ENCODE measurements around the gene DHX35. TPM values are rescaled to one million over a fixed set of nuclear protein-coding genes. Genes with fewer than 3 reads are reported as not detected.

Gene DHX35
- total and polyA plus RNA-seq, 10 of the 15 experiments (the other 5 are each of a cell fraction or from before 2014, with no cell fraction given) = 4.3 to 21.6 (median 14.9) TPM

DNA sequence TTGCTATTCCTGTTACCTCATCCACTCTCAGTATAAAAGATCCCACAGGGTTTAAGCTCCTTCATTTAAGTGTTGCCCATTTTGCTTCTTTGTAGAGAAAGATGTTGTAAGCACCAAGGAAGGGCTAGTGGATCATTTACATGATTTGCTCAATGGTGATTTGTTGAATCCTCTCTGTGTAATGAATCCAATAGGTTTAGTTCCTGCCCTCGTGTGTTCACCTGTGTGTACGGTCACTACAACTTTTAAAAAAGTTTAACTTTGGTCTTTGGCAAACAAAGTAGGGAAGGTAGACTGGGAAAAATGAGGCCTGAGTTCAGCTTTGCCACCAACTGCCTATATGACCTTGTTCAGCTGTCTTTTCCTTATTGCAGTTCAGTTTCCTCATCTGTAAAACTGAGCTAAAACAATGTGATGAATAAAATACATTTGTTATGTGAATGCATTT lies 51.5 kb downstream of the DHX35 start:
- Histone ChIP-seq H3K9me3 (replicated peaks; ENCODE audit: control insufficient read depth, insufficient read depth, low read length) (peaks cover 16% of the 10 kb centered on the region), H3K79me2 (ENCODE audit: control insufficient read depth, insufficient read depth, low read length) (no peaks in the 10 kb centered on the region), H2AFZ (ENCODE audit: control insufficient read depth, low read depth, low read length) (no peak overlapping the region), H3K4me3 (no peak overlapping the region), H3K4me2 (ENCODE audit: control insufficient read depth, insufficient read depth) (no peak overlapping the region), H3K27me3 (replicated peaks in 1 of 2; ENCODE audit: control insufficient read depth in 2 of 2, insufficient read depth in 2 of 2, low read length in 1 of 2) (no peaks in the 10 kb centered on the region), H3K9ac (ENCODE audit: control insufficient read depth, insufficient read depth, low read length) (no peak overlapping the region), H4K20me1 (ENCODE audit: control insufficient read depth, insufficient read depth) (no peaks in the 10 kb centered on the region), H3K36me3 (ENCODE audit: control insufficient read depth in 2 of 2, insufficient read depth in 2 of 2, low read length in 1 of 2) (peaks cover 9 to 27% of the 10 kb centered on the region in 2 experiments), H3K4me1 (ENCODE audit: control insufficient read depth, insufficient read depth, low read length) (peaks cover 4% of the 10 kb centered on the region), H3K27ac (ENCODE audit: control insufficient read depth, insufficient read depth) (no peak overlapping the region)
- RAD21 ChIA-PET (ENCODE audit: unreplicated experiment) = interaction anchor here (1.3 kb wide), 1 partner anchor 51 kb away, joined by 3 read pairs; the partner anchor contains the start of gene DHX35
- no peak for DNase-seq (ENCODE audit: low read depth, low spot score)
- no peak for ATAC-seq
- intact Hi-C loops (cut with micrococcal nuclease; ENCODE audit: unreplicated experiment) = no loop called here
- SMC1A ChIA-PET (ENCODE audit: uncharacterized antibody, unreplicated experiment) = interaction anchor here (0.8 kb wide), 1 partner anchor 16 kb away, joined by 4 read pairs; no protein-coding TSS in a partner anchor
- POLR2A ChIA-PET = interaction anchor here (1.3 kb wide), 1 partner anchor 26 kb away, joined by 3 read pairs; no protein-coding TSS in a partner anchor
- no TSS peak for BruUV-seq (replicated peaks)
- CTCF ChIA-PET = interaction anchor here (0.7 to 2.3 kb wide), 5 partner anchors 8 to 363 kb away, joined by 3 to 10 read pairs (median 4); no protein-coding TSS in a partner anchor
- WGBS (ENCODE audit: insufficient coverage, insufficient replicate concordance, low lambda C conversion rate, missing lambda C conversion rate) = 80% methylated on average over 2 of the region's 2 CpGs
- no peak for FAIRE-seq
- in situ Hi-C loops (cut with MboI) = no loop called here
- no peak for TF ChIP-seq IKZF2 (IDR thresholded peaks at IDR 0.05)
- TF ChIP-seq USF2 (IDR thresholded peaks at IDR 0.05; ENCODE audit: borderline replicate concordance, low read depth, low read length) = no peak
- TF ChIP-seq ELK1 (IDR thresholded peaks at IDR 0.05; ENCODE audit: low read depth, low read length) = no peak
- TF ChIP-seq MEF2B (IDR thresholded peaks at IDR 0.05; ENCODE audit: partially characterized antibody, poor library complexity, severe bottlenecking) = no peak
- no peak for TF ChIP-seq MYC (IDR thresholded peaks at IDR 0.05; ENCODE audit: insufficient read depth, insufficient read length, insufficient replicate concordance, low read length, severe bottlenecking)
- TF ChIP-seq, protein P1, sequence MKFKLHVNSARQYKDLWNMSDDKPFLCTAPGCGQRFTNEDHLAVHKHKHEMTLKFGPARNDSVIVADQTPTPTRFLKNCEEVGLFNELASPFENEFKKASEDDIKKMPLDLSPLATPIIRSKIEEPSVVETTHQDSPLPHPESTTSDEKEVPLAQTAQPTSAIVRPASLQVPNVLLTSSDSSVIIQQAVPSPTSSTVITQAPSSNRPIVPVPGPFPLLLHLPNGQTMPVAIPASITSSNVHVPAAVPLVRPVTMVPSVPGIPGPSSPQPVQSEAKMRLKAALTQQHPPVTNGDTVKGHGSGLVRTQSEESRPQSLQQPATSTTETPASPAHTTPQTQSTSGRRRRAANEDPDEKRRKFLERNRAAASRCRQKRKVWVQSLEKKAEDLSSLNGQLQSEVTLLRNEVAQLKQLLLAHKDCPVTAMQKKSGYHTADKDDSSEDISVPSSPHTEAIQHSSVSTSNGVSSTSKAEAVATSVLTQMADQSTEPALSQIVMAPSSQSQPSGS (IDR thresholded peaks at IDR 0.05; ENCODE audit: low read length) = no peak
- no peak for TF ChIP-seq CBX3 (IDR thresholded peaks at IDR 0.05; ENCODE audit: borderline replicate concordance, low read depth)
- no peak for TF ChIP-seq NFYA (IDR thresholded peaks at IDR 0.05; ENCODE audit: borderline replicate concordance, low read depth, low read length)
- no peak for TF ChIP-seq NFYB (IDR thresholded peaks at IDR 0.05; ENCODE audit: insufficient read depth, low read depth, low read length)
- no peak for TF ChIP-seq RELA (IDR thresholded peaks at IDR 0.05; ENCODE audit: borderline replicate concordance, partially characterized antibody)
- no peak for TF ChIP-seq BMI1 (IDR thresholded peaks at IDR 0.05; ENCODE audit: borderline replicate concordance)
- TF ChIP-seq TAF1 (IDR thresholded peaks at IDR 0.05; ENCODE audit: borderline replicate concordance, low read depth, low read length) = no peak
- no peak for TF ChIP-seq CTCF (IDR thresholded peaks at IDR 0.05 in 2 of 3, conservative IDR thresholded peaks at IDR 0.05 in 1 of 3; ENCODE audit: control insufficient read depth in 2 of 3, extremely low read depth in 1 of 3, insufficient read depth in 1 of 3, low read depth in 3 of 3, low read length in 3 of 3)
- TF ChIP-seq ZNF384 (IDR thresholded peaks at IDR 0.05; ENCODE audit: borderline replicate concordance, low read depth, low read length) = no peak
- TF ChIP-seq SREBF1 (IDR thresholded peaks at IDR 0.05; ENCODE audit: low read length) = no peak
